ENCODE data around the gene PTH1R.

Gene PTH1R

GRCh38 chr3:46849686-46850467 is 27.6 kb upstream of the PTH1R start:
- no peak for DNase-seq

- no peak for DNase-seq
Measured at GRCh38 chr3:46850468-46850779, 27.1 kb upstream of the PTH1R start.

- DNase-seq: no peak
Measured at GRCh38 chr3:46851364-46852333, 25.9 kb upstream of the PTH1R start.

GRCh38 chr3:46852334-46852720 is 25.2 kb upstream of the PTH1R start:
- DNase-seq: no peak

- no peak for DNase-seq
Measured at GRCh38 chr3:46852839-46853355, 24.6 kb upstream of the PTH1R start.

- no peak for DNase-seq
Measured at GRCh38 chr3:46853441-46854415, 23.8 kb upstream of the PTH1R start.

- DNase-seq: no peak
Measured at GRCh38 chr3:46854555-46854991, 22.9 kb upstream of the PTH1R start.

- DNase-seq: no peak
Measured at GRCh38 chr3:46856576-46857471, 20.7 kb upstream of the PTH1R start.

- no peak for DNase-seq
Measured at GRCh38 chr3:46857485-46858341, 19.8 kb upstream of the PTH1R start.

GRCh38 chr3:46858456-46858855 is 19.1 kb upstream of the PTH1R start:
- DNase-seq: no peak

- DNase-seq: no peak
Measured at GRCh38 chr3:46859001-46859710, 18.4 kb upstream of the PTH1R start.

GRCh38 chr3:46860017-46860809 is 17.3 kb upstream of the PTH1R start:
- no peak for DNase-seq

- DNase-seq: no peak
Measured at GRCh38 chr3:46860810-46861604, 16.5 kb upstream of the PTH1R start.

GRCh38 chr3:46861605-46862368 is 15.7 kb upstream of the PTH1R start:
- DNase-seq: no peak

GRCh38 chr3:46862369-46863025 is 15.0 kb upstream of the PTH1R start:
- no peak for DNase-seq

GRCh38 chr3:46863261-46863782 is 14.2 kb upstream of the PTH1R start, which contains the start of gene MYL3:
Gene MYL3, minus strand, starts transcription at chr3:46863444. Its CDS starts 54 bp downstream, at chr3:46863390.
- no peak for DNase-seq
